ENCODE data around the gene ADAT1. TPM values are rescaled to one million over a fixed set of nuclear protein-coding genes. Genes with fewer than 3 reads are reported as not detected.

Gene ADAT1
- total RNA-seq, 1 experiment from 2014 or later: 90.4 TPM

- H3K36me3 Mint-ChIP-seq (ENCODE audit: insufficient read depth, unreplicated experiment): peaks cover 57% of the 10 kb centered on the region
- H3K4me1 Mint-ChIP-seq (ENCODE audit: low read depth, unreplicated experiment): peaks cover 44% of the 10 kb centered on the region
- no peaks in the 10 kb centered on the region for H3K9me3 Mint-ChIP-seq (ENCODE audit: low read depth, unreplicated experiment)
- no peaks in the 10 kb centered on the region for H3K27me3 Mint-ChIP-seq (ENCODE audit: unreplicated experiment)
- TF ChIP-seq CTCF (IDR thresholded peaks at IDR 0.05; ENCODE audit: unreplicated experiment): no peak
- intact Hi-C loops (cut with micrococcal nuclease; ENCODE audit: unreplicated experiment): loop anchor here (2.0 to 10.0 kb wide), 2 partner anchors 25 to 1527 kb away; partner anchors contain the start of gene ADAT1
- H3K4me3 Mint-ChIP-seq (ENCODE audit: low read depth, unreplicated experiment): peak within 1 kb of the TSS; percentile 99
- peak within 1 kb of the TSS; percentile 97 for H3K27ac Mint-ChIP-seq (ENCODE audit: unreplicated experiment)
- peak; percentile 96 for DNase-seq
- BruUV-seq (replicated peaks): no TSS peak
- CTCF ChIA-PET: interaction anchor here (0.6 to 1.8 kb wide), 5 partner anchors 26 to 306 kb away, joined by 3 to 9 read pairs (median 5); no protein-coding TSS in a partner anchor
Observed at GRCh38 chr16:75647492-75648264, 24.6 kb upstream of the ADAT1 start, which contains the start of the genes KARS1 and TERF2IP. TSS of gene KARS1 (minus strand) at chr16:75647665. CDS start at chr16:75647639, 26 bp downstream. TSS of gene TERF2IP (plus strand) at chr16:75647773. CDS start at chr16:75647883, 110 bp downstream.

GRCh38 chr16:75647112-75647491, 24.0 kb upstream of the ADAT1 start:
- Mint-ChIP-seq H3K9me3 (ENCODE audit: low read depth, unreplicated experiment) (no peaks in the 10 kb centered on the region), H3K36me3 (ENCODE audit: insufficient read depth, unreplicated experiment) (peaks cover 57% of the 10 kb centered on the region), H3K4me3 (ENCODE audit: low read depth, unreplicated experiment) (peak overlapping the region; percentile 99), H3K27me3 (ENCODE audit: unreplicated experiment) (no peaks in the 10 kb centered on the region), H3K27ac (ENCODE audit: unreplicated experiment) (peak overlapping the region; percentile 97), H3K4me1 (ENCODE audit: low read depth, unreplicated experiment) (peaks cover 40% of the 10 kb centered on the region)
- TSS peak; percentile 57 for BruUV-seq (replicated peaks)
- no peak for DNase-seq
- intact Hi-C loops (cut with micrococcal nuclease; ENCODE audit: unreplicated experiment): loop anchor here (2.0 to 10.0 kb wide), 2 partner anchors 24 to 1528 kb away; partner anchors contain the start of gene ADAT1
- no peak for TF ChIP-seq CTCF (IDR thresholded peaks at IDR 0.05; ENCODE audit: unreplicated experiment)
- CTCF ChIA-PET: interaction anchor here (0.6 to 1.8 kb wide), 6 partner anchors 26 to 305 kb away, joined by 3 to 9 read pairs (median 4); no protein-coding TSS in a partner anchor

GRCh38 chr16:75644240-75645012, 21.3 kb upstream of the ADAT1 start:
- Mint-ChIP-seq H3K27ac (ENCODE audit: unreplicated experiment) (peak overlapping the region; percentile 53), H3K27me3 (ENCODE audit: unreplicated experiment) (no peaks in the 10 kb centered on the region), H3K36me3 (ENCODE audit: insufficient read depth, unreplicated experiment) (peaks cover 63% of the 10 kb centered on the region), H3K4me1 (ENCODE audit: low read depth, unreplicated experiment) (peaks cover 18% of the 10 kb centered on the region), H3K4me3 (ENCODE audit: low read depth, unreplicated experiment) (peak overlapping the region; percentile 50), H3K9me3 (ENCODE audit: low read depth, unreplicated experiment) (no peaks in the 10 kb centered on the region)
- no peak for DNase-seq
- no TSS peak for BruUV-seq (replicated peaks)
- TF ChIP-seq CTCF (IDR thresholded peaks at IDR 0.05; ENCODE audit: unreplicated experiment): no peak
- CTCF ChIA-PET: interaction anchor here (1.2 kb wide), 1 partner anchor 120 kb away, joined by 4 read pairs; no protein-coding TSS in a partner anchor
- intact Hi-C loops (cut with micrococcal nuclease; ENCODE audit: unreplicated experiment): loop anchor here (1.0 to 10.0 kb wide), 2 partner anchors 120 to 1530 kb away; no protein-coding TSS in a partner anchor

- Mint-ChIP-seq H3K36me3 (ENCODE audit: insufficient read depth, unreplicated experiment) (peaks cover 69% of the 10 kb centered on the region), H3K27me3 (ENCODE audit: unreplicated experiment) (no peaks in the 10 kb centered on the region), H3K4me3 (ENCODE audit: low read depth, unreplicated experiment) (no peak overlapping the region), H3K9me3 (ENCODE audit: low read depth, unreplicated experiment) (no peaks in the 10 kb centered on the region), H3K27ac (ENCODE audit: unreplicated experiment) (no peak overlapping the region), H3K4me1 (ENCODE audit: low read depth, unreplicated experiment) (peaks cover 18% of the 10 kb centered on the region)
- CTCF ChIA-PET: no interaction called here
- intact Hi-C loops (cut with micrococcal nuclease; ENCODE audit: unreplicated experiment): loop anchor here (10.0 kb wide), 1 partner anchor 1534 kb away; no protein-coding TSS in a partner anchor
- no peak for TF ChIP-seq CTCF (IDR thresholded peaks at IDR 0.05; ENCODE audit: unreplicated experiment)
- BruUV-seq (replicated peaks): no TSS peak
- DNase-seq: no peak
Observed at GRCh38 chr16:75640598-75640997, 17.5 kb upstream of the ADAT1 start.

All from Calu3 (cell line).